Measurements from ENCODE around the gene IGF1R.

The IGF1R gene

GRCh38 chr15:98725874-98726273 lies 77.5 kb downstream of the IGF1R start:
- no peak for DNase-seq (ENCODE audit: low spot score)

GRCh38 chr15:98727115-98728040 lies 79.0 kb downstream of the IGF1R start:
- peak; percentile 97 for DNase-seq (ENCODE audit: low spot score)

GRCh38 chr15:98728082-98728810 lies 79.9 kb downstream of the IGF1R start:
- DNase-seq (ENCODE audit: low spot score), result no peak

- DNase-seq (ENCODE audit: low spot score), result no peak
These were observed 80.4 kb downstream of the IGF1R start for GRCh38 chr15:98728811-98729160.

DNA sequence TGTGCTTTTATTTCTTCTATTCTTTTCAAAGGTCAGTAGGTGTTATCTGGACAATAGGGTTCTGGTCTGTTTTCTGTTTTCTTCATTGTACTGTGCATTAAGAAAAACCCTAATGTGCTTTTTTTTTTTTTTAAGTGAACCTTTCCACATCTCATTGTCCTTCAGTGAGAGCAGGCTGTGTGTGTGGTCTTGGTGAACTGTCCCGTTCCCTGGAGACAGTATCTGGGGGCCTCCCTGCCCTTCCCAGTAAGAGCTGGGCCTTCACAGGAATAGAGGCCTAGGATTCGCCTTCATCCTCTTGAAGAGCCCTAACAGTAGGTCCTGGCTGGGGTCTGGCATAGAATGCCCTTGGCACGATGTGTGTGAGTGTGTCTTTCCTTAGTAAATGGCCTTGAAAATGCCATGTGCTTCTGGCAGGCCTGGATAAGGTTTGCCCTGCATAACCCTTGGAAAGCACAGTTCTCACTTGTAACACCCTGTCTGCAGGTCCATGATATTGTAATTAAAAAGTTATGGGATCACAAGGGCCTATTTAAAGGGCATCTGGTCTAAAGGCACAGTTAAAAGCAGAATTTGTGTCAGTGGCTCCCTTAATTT lies 81.2 kb downstream of the IGF1R start:
- DNase-seq (ENCODE audit: low spot score), result no peak

DNA sequence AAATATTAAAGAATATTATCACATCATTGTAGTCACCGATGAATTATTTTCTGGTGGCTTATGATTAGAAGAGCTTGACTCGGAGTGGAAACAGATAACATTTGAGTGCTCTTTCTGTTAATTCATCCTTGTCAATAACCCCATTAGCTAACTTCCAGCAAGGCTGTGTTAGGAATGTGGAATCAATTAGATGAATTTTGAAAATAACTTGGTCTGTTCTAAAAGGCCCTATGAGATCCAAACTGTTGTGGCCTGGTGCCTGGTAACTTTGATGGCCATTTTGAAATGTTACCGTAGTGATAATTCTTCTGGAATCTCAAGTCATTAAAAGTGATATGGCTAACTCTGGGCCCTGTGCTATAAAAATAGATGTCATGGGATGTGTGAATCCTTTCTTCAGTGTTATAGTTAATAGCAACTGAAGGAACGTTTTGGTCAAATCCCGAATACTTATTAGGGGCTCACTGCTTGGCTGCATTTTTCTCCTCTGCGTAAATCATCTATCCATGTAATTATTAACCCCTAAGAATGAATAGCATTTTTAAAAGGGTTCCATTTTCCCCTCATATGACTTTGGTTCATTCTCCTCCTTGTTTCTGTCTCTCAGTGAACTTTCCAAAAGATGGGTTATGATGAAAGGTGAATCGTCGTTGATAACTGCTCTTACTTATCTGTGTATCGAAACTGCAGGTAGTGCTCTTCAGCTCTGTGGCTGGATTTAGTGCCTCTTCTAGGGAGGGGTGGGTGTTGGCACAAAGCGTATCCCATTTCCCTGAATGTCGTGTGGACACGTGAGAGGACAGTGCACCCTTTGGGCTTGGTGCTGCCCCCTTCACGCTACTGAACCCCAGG lies 82.7 kb downstream of the IGF1R start:
- DNase-seq (ENCODE audit: low spot score), result no peak

DNA sequence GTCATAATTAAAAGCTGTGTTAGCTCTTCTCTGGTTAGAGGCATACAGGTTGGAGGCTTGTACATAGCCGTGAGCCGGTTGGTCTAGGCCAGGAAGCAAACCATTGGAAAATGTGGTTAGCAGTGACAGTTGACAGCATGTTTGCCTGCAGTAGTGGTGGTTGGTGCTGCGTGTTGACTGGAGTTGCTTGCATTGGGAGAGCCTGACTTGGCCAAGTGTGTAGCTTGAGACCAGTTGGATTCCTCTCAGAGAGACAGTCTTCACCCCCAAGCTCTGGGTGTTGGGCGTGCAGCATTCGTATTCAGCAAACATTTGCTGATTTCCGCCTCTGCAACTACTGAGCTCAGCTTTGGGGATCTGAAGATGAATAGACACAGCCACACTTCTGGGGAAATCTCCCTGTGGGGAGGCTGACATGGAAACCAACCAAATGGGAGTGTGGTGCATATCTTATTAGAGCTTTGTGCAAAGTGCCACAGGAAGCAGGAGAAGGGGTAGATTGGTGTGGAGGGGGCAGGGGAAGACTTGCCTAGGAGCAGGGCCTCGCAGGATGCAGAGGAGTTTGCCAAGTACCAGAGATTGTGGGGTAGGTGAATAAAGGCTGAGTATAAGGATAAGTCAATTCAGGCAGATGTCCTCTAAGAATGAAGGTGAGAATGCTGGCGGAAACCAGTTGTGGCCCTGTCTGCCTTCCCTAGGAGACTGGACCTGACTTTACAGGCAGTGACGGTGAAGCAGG lies 83.5 kb downstream of the IGF1R start:
- no peak for DNase-seq (ENCODE audit: low spot score)

GRCh38 chr15:98733098-98733497 lies 84.8 kb downstream of the IGF1R start:
- no peak for DNase-seq (ENCODE audit: low spot score)

DNA sequence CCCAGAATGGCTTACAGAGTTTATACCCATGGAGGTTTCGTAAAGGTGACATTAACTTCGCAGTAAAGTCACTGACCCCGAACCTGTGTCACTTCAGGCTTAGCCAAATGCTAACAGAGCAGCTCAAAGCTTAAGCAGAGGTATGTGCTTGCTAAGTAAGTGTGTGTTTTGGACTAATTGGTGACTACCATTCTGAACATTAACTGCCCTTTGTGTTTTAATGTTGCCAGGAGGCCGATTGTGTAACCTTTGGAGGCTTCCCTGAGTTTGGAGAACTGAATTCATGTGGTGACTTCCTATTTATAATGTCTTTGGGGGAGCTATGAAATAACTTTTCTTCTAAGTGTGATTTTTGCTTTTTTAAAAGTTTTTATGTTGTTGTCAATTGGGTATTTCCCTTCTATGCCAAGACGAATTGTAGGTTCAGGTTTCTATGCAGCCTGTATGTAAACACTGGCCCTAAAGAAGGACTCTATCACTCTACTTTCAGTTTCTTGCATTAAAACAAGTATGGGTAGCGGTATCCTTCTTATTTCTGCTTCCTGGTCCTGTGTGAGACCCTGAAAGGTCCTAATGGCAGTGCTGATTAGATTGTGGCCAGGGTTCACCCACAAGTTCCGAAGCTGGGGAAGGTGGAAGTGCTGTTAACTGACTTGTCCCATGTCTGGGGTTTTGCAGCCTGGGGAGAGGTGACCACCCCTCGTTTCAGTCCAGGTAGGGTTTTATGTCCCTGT lies 86.3 kb downstream of the IGF1R start:
- peak; percentile 58 for DNase-seq (ENCODE audit: low spot score)

DNA sequence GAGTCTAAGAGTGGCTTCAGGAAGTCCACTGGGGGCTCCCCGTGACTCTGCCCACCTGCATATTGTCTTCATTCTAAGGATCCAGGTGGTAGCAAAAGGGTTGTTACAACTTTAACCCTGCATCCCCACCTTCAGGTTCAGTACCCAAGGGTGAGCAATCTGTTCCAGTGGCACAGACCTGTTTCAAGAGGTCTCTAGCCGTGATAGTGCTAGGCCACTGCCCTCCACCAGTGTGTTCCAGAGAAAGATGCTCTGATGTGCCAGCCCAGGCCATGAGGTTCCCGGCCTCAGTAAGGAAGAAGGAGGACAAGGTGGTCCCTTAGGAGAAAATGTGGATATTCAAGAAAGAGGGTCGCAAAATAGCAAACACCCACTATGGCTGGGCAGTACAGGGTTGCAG lies 87.0 kb downstream of the IGF1R start:
- no peak for DNase-seq (ENCODE audit: low spot score)

DNA sequence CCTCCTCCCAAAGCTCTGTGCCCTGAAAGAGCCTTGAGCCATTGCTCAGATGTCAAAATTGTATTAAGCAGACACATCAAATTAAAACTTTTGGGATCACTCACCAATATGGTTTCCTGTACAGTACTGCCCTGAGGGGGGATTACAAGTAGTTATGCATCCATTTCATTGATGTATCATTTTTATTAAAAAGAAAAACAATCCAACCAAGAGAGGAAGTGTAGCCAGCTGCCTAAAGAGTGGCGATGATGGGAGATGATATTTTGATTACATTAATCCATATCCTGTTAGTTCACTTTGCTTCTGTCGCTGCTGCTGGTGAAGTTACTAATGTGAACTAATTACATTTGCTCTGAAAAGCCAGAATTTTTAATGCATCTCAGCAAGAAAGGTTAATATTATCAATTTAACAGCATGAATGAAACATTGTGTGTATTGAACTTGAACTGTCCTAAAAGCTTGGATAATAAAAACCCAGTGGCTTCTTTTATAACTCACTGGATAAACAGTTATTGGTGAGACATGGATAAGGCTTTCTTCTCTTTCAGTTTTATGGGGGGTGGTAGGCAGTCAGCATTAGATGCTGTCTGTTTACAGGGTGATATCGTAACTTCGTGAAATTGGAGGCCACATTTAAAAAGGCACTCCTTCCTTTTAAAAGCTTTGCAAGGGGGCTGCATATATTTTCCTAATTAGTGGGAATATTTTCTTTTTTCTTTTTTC lies 87.7 kb downstream of the IGF1R start:
- no peak for DNase-seq (ENCODE audit: low spot score)

DNA sequence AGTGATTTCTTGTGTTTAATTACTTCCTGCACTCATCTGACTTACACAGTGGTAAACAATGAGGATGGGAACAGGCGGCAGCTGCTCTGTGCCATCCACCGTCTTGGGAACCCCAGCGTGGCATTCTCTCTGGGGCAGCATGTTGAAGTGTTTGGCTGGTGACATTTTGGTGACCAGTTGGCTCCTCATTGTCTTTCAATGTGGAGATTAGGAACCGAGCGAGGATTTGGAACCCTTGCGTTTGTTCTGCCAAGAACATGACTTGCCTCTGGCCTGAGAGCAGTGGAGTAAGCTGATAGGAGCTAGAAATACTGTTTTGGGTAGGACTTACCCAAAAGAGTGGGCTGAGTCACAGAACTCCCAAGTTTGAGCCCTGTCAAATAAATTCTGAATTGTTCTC lies 88.8 kb downstream of the IGF1R start:
- no peak for DNase-seq (ENCODE audit: low spot score)

- no peak for DNase-seq (ENCODE audit: low spot score)
These were observed 89.4 kb downstream of the IGF1R start for GRCh38 chr15:98737721-98738120.

- no peak for DNase-seq (ENCODE audit: low spot score)
These were observed 90.5 kb downstream of the IGF1R start for GRCh38 chr15:98738689-98739401.

DNA sequence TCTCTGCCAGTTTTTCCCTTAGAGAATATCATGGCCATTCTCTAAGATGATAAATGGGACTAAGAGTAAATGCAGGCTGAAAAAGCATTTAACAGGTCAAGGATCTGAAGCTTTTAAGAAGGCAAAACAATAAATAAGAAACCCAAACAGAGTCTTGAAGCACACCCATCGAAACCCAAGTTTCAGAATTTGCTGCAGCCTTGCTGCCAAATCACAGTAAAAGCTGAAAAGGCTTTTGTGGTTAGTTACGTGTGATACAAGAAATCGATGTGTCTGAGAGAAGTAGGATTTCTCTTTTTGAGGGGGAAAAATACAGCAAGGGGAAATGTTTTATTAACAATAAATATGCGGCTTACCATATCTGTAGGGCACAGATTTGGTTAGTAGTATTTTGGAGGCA lies 92.0 kb downstream of the IGF1R start:
- DNase-seq (ENCODE audit: low spot score), result no peak

- DNase-seq (ENCODE audit: low spot score), result no peak
These were observed 92.6 kb downstream of the IGF1R start for GRCh38 chr15:98740963-98741362.

DNA sequence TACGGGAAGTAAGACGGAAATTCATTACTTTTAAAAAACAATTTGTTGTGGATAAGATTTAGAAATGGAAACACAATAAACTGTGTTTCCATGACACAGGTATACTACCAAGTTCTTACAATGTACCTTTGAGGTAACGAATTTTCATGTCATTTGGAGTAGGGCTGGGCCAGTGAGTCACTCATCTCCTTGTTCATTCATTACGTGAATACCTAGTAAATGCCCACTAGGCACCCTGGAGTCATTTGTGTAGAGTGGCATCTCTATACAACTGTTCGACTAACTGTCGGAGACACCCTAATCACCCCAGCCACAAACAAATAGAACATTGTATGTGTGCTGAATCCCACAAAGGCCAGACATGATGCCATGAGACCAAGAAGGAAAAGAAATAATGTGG lies 94.8 kb downstream of the IGF1R start:
- DNase-seq (ENCODE audit: low spot score), result no peak

- DNase-seq (ENCODE audit: low spot score), result no peak
These were observed 96.2 kb downstream of the IGF1R start for GRCh38 chr15:98744506-98744905.

GRCh38 chr15:98745179-98745578 lies 96.8 kb downstream of the IGF1R start:
- DNase-seq (ENCODE audit: low spot score), result no peak

All from AG08395 (cell line).